Ramos (cell line): ENCODE data around the gene CHCHD1.
"Not testable (repeated sequence)": the region's sequence is repeated elsewhere in the genome, so short reads cannot be mapped to it uniquely, and the experiment has no call there.

ENCODE experiments used
- in situ Hi-C: fragments of 300-500 bp; cut with MboI; formaldehyde crosslinking; loops from one replicate; pipeline ENCODE4 v1.14.3; 2022; ENCODE audit warnings: low sequenced_read_pairs; ENCODE audit not compliant: unreplicated experiment

CHCHD1 gene

DNA sequence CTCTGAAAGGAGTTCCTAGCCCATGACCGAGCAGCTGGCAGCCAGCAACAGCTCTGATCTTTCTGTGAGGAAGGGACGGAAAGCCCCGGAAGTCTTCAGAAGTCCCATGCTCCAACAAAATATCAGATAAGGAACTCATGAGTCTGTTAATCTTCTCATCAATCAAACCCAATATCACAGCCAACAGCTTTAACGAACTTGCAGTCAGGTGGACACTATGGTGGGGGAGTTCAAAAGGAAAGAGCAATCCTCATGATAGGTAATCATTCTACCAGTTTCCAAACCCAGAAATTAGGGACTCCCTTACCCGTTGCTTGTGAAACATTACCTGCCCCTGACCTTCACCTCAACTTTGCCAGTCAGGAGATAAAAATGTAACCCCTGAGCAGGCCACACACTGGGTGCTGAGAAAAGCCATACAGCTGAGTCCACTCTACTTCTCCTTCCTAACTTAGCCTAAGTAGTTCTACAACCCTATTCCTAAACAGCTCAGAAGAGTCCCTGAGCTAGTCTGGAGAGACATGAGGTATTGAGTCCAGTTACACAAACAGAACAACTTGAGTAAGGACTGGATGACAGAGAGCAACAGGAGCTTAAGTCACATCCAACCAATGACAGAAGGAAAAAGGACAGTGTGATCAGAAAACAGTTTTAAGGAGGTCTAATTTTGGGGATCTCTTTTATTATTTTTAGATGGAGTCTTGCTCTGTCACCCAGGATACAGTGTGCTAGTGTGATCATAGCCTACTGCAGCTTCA lies 27.4 kb downstream of the CHCHD1 start:
- in situ Hi-C loops, result no loop called here

DNA sequence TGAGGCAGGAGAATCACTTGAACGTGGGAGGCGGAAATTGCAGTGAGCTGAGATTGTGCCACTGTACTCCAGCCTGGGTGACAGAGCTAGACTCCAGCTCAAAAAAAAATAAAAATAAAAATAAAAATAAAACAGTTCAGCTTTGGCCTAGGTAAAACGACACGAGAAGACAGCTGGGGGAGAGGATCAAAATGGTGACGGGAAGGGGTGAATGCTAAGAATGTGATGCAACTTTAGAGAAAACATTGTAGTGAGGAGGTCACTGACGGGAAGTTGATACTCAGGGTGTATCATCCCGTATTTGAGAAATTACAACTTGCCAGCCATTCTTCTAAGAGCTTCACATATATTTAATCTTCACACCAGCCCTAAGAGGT lies 28.5 kb downstream of the CHCHD1 start:
- in situ Hi-C loops, result no loop called here

DNA sequence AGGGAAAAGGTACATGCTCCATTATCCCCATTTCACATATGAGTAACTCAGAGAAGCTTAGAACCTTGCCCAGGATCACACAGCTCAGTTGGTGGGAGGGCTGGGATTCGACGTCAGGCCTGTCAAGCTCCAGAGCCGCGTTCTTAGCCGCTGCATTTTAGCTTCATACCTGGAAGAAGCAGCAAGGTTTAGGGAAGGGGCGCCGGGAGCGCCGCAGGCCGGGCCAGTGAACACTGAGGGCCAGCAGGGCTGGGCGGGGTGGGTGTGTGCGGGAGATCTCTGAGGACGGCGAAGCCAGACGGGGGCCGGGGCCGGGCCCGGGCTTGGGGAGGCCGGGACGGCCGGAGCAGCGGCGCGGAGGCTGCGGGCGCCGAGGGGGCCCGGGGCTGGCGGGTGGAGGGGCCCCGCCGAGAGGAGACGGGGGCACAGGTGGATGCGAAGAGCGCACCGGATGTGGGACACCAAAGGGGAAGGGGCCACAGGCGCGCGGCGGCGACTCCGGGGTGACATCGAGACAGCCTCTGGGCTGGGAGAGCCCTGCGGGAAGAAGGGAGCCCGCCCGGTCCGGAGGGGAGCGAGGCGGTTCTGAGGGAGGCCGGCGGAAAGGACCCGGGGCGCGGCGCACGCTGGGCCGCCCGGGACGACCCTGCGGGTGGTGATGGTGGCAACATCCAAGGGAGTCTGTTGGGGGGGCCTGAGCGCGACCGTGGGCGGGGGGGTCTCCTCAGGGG lies 29.1 kb downstream of the CHCHD1 start:
- in situ Hi-C loops, result no loop called here

DNA sequence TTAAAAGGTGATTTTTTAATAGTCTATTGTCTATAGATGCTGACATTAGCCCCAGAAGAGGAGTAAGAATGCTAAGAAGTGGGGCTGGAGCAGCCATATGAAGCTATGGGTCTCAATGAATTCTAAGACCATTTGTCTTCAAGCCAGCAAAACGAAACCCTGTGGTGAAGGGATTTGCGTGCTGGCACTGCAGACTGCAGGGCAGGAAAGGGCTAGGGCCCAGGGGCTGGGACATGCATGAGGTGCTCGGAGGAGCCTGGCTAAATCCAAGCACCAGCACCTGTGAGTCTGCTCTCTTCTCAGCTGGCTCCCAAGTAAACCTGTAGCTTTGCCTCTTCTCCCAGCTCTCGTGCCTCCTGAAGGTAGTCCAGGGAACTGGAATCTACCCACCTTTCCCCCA lies 30.8 kb downstream of the CHCHD1 start:
- in situ Hi-C loops, result no loop called here

DNA sequence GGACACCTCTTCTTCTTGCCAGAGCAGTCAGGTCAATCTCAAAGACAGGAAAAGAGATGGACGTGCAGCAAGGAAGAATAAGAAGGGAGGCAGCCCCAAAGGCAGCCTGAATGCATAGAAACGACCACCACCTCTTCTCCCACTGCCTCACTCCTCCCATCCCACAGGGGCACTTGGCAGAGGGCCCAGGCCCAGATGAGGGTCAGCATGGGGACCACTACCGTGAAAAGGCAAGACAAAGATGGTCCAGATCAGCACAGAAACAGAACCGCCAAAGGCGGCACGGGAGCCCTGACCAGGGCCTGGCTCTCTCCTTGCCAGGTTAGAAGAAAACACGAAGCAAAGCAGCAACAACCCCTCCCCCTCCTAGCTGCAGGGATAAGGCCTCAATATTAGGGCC lies 31.5 kb downstream of the CHCHD1 start:
- in situ Hi-C loops, result no loop called here

DNA sequence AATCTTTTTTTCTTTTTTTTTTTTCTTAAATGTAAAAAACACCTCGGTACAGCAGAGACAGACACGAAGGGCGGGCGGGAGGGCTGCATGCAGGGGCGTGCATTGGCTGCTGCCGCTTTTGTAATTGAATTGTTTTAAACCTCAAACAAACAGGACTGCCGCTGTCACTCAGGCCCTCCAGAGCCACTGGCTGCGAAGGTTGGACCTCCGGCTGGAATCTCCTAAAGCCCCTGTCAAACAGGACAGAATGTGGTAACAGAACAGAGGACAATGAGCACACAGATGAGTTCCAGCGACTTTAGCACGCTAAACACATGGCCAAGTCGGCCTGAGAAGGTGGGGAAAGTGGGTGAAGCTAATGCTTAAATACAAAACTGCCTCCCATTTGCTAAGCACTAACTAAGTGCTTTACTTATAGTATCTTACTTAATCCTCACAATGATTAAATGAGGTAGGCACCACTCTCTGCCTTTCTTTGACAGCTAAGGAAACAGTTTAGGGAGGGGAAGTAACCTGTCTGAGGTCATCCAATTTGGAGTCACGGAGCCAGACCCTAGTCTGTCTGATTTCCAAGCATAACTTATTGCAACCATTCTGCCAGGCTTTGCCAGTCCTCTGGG lies 32.5 kb downstream of the CHCHD1 start:
- in situ Hi-C loops, result no loop called here

DNA sequence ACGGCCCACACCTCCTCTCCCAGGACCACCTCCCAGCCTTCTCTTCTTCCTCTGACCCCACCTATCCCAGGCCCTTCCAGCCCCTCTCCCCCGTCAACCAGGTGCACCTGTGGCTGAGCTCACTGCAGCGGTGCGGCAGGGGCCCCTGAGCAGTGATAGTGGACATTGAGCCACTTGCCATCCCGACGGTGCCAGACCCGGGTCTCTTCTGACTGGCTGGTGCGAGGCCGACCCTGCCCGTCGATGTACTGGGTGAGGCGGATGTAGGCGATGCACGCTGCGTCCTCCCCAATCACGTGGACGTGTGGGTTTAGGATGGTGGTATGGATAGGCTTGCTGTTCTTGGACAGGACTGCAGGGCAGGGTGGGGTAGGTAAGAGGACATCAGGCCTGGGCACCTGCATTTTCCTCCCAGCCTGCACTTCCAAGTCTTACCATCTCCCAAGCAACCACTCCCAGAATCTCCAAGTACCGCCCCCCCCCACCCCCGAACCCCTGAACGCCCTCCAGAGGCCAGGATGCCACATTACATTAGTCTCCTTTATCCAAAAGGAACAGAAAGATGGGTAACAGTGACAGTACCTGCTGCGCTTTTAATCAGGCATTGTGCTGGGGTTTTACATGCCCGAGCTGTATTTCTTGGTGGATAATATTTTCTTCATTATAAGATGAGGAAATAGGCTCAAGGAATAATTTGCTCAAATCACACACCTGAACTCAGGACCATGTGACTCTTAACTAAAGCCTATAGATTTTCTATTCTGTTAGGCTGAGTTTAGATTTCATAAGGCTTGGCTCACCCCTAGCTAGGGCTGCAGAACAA lies 33.3 kb downstream of the CHCHD1 start:
- in situ Hi-C loops, result no loop called here

DNA sequence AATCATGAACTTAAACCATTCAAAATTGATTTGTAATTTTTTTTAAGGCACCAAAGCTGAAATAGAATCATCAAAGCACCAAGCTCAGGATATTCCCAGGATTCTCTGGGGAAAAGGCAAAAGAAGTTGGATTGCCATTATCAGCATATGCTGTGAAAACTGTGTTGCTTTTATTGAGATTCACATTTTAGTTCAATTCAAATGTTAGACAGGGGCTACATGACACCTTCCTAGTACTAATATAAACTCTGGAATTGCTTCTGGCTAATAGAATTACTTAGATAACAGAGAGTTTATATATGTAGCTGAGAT lies 33.8 kb downstream of the CHCHD1 start:
- in situ Hi-C loops, result no loop called here

DNA sequence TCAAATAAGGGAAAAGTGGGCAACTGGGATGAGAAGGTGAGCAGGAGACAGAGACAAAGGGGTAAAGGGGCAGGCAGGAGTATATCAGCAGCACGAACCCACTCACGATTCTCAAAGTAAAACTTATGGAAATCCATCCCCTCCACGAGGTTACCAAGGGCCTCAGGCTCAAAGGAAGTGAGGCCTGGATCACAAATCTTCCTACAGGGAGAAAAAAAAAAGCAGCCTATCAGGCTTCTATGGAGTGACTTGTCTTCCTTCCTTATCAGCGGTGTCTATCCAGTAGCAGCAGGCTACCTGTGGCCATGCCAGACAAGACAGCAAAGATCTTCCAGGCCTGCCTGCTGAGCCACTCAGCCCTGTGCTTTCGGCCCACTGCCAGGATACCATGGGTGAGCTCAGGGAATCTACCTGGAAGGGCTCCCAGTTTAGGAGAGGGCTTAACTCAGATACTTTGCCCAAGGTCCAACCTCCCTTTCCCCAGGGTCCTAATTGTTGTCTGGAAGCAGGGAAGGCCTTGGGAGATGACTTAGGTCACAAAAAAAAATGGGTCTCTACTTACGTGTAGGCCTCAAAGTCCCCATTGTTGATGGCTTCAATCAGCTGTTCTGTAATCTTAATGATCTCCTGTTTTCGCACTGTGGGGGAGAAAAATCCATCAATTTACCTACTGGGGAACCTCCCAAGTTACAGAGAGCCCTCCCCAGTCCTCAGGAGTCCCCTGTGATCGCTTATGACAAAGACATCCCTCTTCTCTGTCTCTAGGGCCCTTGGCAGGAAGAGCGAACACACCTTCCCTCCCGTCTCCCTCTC lies 35.3 kb downstream of the CHCHD1 start:
- in situ Hi-C loops, result no loop called here

DNA sequence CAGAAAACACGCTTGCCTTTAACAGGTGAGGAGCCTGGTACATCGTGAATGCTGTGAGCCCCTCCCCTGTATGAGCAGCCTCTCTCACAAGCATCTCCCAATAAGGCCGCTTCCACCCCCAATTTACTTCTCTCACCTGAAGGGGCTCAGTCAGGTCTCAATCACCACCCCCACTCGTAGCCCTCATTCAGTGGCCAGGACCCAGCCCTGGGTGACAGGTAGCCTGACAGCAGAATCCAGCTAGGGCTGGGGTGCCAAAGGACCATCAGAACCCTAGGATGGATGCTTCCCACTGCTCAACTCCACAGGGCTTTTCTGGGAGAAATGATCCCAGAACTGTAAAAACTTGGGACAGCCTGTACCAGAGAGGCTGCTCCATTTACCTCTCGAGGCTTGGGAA lies 36.0 kb downstream of the CHCHD1 start:
- in situ Hi-C loops, result no loop called here

DNA sequence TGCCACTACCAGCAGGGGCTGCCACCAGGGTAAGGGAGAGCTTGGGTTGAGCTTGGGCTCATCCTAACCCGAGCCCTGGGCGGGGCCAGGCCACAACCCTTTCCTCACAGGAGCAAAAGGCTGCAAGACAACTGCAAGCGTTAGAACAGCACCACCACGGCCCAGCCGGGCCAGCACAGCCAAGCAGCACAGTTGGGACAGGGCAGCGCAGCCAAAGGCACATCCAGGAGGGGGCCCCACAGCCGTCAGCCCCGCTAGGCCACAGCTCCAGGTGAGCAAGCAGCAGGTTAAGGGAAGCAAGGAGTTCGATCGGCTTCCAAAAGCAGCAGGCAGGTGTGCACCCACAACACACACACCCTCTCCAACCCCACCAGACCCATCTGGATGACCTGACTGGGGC lies 36.6 kb downstream of the CHCHD1 start:
- in situ Hi-C loops, result no loop called here

DNA sequence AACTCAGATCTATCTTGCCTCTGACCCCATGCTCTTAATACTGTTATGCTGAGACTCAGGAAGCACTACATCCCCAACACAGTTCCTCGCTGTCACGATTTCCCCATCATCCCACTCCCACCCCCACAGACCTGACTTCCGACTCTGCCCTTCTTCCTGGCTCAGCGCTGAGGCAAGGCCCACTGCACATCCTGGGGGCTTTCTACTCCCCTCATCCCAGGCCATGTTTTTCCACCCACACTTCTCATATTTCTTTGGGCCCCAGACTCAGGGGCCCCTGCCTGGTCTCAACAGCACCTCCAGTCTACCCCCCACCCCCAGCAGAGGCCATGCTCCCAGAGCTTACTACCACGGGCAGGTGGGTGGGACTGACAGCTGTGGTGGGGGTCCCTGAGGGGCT lies 37.2 kb downstream of the CHCHD1 start:
- in situ Hi-C loops, result no loop called here

DNA sequence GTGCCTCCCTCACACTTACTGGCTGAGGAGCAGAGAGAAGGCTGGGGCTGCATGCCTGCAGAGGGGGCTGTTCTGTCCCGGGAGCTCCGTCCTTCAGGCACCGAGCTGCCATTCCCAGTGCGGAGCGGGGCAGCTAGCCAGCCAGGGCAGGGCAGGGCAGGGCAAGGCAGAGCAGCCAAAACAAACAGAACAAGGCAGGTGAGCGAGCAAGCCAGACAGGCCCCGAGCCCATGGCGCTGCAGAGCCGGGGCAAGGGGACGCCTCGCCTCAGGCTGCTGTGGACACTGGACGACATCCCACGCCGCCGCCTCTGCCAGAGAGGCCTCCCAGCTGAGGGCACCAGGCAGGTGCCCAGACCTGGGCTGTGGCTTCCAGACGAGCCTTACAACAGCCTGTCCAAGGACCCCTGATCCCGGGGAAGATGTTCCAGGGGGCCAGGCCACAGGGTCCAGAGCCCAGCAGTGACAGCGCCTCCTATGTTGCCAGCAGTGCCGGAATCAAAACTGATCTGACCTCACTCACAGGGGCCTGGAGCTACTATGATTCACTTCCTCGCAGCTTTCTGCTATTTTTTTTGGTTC lies 37.8 kb downstream of the CHCHD1 start:
- in situ Hi-C loops, result no loop called here

DNA sequence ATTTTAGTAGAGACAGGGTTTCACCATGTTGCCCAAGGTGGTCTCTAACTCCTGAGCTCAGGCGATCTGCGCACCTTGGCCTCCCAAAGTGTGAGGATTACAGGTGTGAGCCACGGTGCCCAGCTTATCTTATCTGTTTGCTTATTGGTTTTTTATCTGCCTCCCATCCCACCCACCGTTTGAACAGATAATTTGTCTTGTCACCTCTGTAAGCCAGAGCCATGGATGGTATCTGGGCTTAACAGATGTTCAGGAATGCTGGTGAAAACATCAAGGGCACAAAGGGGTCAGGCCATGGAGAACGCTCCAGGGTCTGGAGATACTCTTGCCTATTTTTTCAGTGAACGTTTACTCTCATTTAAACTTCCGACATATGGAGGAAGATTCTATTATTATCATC lies 41.5 kb downstream of the CHCHD1 start:
- in situ Hi-C loops, result no loop called here

DNA sequence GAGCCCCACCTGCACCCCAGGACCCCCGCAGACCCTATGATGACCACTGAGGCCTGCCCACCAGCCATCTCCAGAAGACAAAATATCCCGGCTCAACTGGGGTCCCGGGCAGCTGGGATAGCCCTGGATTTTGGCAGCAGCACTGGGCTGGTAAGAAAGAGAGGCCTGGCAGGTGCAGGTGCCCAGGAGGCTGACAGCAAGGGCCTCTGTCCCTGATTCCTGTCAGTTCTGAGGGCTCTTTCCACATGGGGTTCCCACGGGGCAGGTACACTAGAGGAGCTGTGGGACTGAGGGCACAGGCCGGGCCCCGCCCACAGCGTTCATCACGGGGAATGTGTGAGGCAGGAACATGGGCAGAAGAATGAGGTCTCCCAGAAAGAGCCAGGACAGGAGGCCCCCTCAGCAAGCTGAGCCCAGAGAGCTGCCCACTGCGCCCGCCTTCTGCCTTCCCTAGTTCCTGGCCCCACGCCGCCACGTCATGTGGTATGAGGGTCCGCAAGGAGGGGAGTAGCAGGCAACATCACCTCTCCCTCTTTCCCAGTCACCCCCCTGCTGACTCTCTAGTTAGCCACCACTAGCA lies 42.4 kb downstream of the CHCHD1 start:
- in situ Hi-C loops, result no loop called here

DNA sequence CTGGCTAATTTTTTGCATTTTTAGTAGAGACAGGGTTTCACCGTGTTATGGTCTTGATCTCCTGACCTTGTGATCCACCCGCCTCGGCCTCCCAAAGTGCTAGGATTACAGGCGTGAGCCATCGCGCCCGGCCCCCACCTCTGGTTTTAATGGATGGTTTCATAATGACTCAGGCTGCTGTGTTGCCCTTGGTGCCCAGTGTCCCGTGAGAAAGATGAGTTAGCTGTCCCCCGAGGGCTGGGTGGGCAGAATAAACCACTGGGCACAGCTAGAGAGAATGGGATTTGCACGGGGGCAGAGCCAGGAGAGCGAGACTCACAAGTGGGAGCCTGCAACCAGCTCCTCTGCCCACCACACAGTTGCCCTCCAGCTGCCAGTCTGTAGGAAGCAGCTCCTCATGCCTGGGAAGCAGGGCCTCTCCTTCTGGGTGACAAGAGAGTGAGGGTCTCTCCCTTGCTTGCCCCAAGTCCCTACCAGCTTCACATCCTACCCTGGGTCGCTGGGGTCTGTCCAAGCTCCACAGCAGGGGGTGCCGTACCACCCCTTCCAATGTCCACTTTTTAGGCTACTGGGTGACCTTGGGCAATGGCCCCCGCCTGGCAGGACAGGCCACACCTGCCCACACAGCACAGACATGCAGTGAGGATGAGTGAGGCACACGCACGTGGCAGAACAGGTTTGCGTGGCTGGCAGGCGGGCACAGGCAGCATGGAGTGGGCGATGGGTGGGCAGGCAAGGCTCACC lies 45.7 kb downstream of the CHCHD1 start:
- in situ Hi-C loops, result no loop called here

DNA sequence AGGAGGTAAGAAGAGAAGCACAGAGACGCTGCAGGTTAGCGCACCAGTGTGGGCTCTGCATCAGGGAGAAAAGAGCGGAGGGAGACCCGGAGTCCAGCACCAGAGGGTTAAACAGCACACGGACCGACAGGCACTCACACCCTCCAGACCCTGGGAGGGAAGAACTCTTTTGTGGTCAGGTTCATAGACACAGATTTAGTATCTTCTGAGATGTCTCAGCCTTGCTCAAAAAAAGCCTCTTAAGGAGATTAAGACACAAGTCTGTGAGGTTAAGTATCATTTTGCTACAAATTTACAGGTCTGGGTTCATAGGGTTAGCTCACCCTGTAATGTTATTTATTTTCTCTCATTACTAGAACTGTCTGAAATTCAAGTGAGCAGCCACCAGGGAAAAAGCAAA lies 46.3 kb downstream of the CHCHD1 start:
- in situ Hi-C loops, result no loop called here

DNA sequence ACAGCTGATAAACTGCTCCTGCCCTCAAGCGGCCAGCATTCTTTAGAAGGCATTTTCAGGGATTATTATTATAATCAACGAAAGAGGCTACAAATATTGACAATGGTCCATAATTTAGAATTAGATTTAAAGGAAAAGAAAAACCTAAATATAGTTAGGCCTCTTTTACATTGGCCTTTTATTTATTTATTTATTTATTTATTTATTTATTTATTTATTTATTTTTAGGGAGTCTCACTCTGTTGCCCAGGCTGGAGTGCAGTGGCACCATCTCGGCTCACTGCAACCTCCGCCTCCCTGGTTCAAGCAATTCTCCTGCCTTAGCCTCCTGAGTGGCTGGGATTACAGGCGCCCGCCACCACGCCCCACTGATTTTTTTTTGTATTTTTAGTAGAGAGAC lies 47.2 kb downstream of the CHCHD1 start:
- in situ Hi-C loops, result not testable (repeated sequence)
